GM21515 (cell line): ENCODE data around the gene PTAFR.

Source experiments
- ATAC-seq: cut with Tn5 transposase; IDR thresholded peaks from one replicate; pipeline ENCODE4 v1.9.1; 2021; ENCODE audit not compliant: unreplicated experiment

Gene PTAFR

GRCh38 chr1:28176492-28177470 is at the start of gene PTAFR:
Gene PTAFR, minus strand, starts transcription at chr1:28176690. Its CDS starts 25,669 bp downstream, at chr1:28151021.
- no peak for ATAC-seq

GRCh38 chr1:28213315-28213714 is 36.8 kb upstream of the PTAFR start:
- ATAC-seq: no peak

- no peak for ATAC-seq
Observed at GRCh38 chr1:28209700-28210099, 33.2 kb upstream of the PTAFR start.

GRCh38 chr1:28208818-28209441 is 32.4 kb upstream of the PTAFR start:
- no peak for ATAC-seq

- ATAC-seq: no peak
Observed at GRCh38 chr1:28205243-28205642, 28.8 kb upstream of the PTAFR start.

- no peak for ATAC-seq
Observed at GRCh38 chr1:28200234-28200873, 23.9 kb upstream of the PTAFR start.

GRCh38 chr1:28199328-28200233 is 23.1 kb upstream of the PTAFR start:
- ATAC-seq: peak; percentile 79

GRCh38 chr1:28197682-28198415 is 21.4 kb upstream of the PTAFR start:
- no peak for ATAC-seq

- ATAC-seq: no peak
Observed at GRCh38 chr1:28196330-28196729, 19.8 kb upstream of the PTAFR start.

- ATAC-seq: no peak
Observed at GRCh38 chr1:28195780-28196179, 19.3 kb upstream of the PTAFR start.

- no peak for ATAC-seq
Observed at GRCh38 chr1:28194326-28195035, 18.0 kb upstream of the PTAFR start.

GRCh38 chr1:28193701-28194161 is 17.2 kb upstream of the PTAFR start:
- ATAC-seq: no peak

- no peak for ATAC-seq
Observed at GRCh38 chr1:28190996-28191645, 14.6 kb upstream of the PTAFR start.

GRCh38 chr1:28190337-28190979 is 14.0 kb upstream of the PTAFR start:
- no peak for ATAC-seq

- ATAC-seq: no peak
Observed at GRCh38 chr1:28185071-28185470, 8.6 kb upstream of the PTAFR start.

GRCh38 chr1:28180306-28181305 is 4.1 kb upstream of the PTAFR start:
- ATAC-seq: no peak
